Renal cortex interstitium (tissue), 15 donors: Measurements from ENCODE around the gene ULK4. TPM values are rescaled to one million over a fixed set of nuclear protein-coding genes. Genes with fewer than 3 reads are reported as not detected.
A peak's percentile ranks its signal among the peaks of the same experiment; 100 is the strongest.
"Not testable (repeated sequence)": the region's sequence is repeated elsewhere in the genome, so short reads cannot be mapped to it uniquely, and the experiment has no call there.

Experiments used
- DNase-seq, 11 donors: peaks; one replicate each; pipeline ENCODE4 v3.0.0-alpha.2; 2013; ENCODE audit warnings: low read depth in 9 of 11, low spot score in 4 of 11; ENCODE audit errors: extremely low read depth in 1 of 11
- long read RNA-seq, 16 experiments: transcript quantifications; one replicate each; lab custom pipeline, GENCODE V29; 2026
- polyA plus RNA-seq, 3 donors: library from polyadenylated mRNA; unstranded; fragments of 120-200 nt; gene quantifications; one replicate each; pipeline ENCODE4 v1.2.1, GENCODE V29; 2013; ENCODE audit not compliant: insufficient read length in 3 of 3

ULK4 gene
- 1 to 10 TPM; 4.1 to 6.1 (median 5.5) TPM for polyA plus RNA-seq
- long read RNA-seq, donor 1: 0 reads
- long read RNA-seq, donor 2: 0 reads
- long read RNA-seq, donor 3, full-length matches to known transcripts: 1 of 1 reads
- long read RNA-seq, donor 3, partial matches to known transcripts: 0 of 1 reads
- long read RNA-seq, donor 3, other reads (novel, unspliced or antisense): 0 of 1 reads
- long read RNA-seq, donor 4: 0 reads
- long read RNA-seq, donor 5: 0 reads
- long read RNA-seq, donor 6, full-length matches to known transcripts: 2 of 2 reads
- long read RNA-seq, donor 6, partial matches to known transcripts: 0 of 2 reads
- long read RNA-seq, donor 6, other reads (novel, unspliced or antisense): 0 of 2 reads
- long read RNA-seq, donor 7, partial matches to known transcripts: 0 of 2 reads
- long read RNA-seq, donor 7, other reads (novel, unspliced or antisense): 0 of 2 reads
- long read RNA-seq, donor 8, partial matches to known transcripts: 0 of 1 reads
- long read RNA-seq, donor 8, other reads (novel, unspliced or antisense): 0 of 1 reads
- long read RNA-seq, donor 9: 0 reads
- long read RNA-seq, donor 10: 0 reads
- long read RNA-seq, donor 11: 0 reads
- long read RNA-seq, donor 12: 0 reads
- long read RNA-seq, donor 13: 0 reads
- long read RNA-seq, donor 14, partial matches to known transcripts: 0 of 2 reads
- long read RNA-seq, donor 14, other reads (novel, unspliced or antisense): 0 of 2 reads
- long read RNA-seq, donor 15: 0 reads
- long read RNA-seq, donor 16: 0 reads

GRCh38 chr3:41961751-41962679, at the start of gene ULK4:
Gene ULK4 (minus strand): TSS chr3:41962103. CDS start chr3:41954759, 7,344 bp downstream.
- DNase-seq: peak; percentile 97 to 99 (median 99)

DNA sequence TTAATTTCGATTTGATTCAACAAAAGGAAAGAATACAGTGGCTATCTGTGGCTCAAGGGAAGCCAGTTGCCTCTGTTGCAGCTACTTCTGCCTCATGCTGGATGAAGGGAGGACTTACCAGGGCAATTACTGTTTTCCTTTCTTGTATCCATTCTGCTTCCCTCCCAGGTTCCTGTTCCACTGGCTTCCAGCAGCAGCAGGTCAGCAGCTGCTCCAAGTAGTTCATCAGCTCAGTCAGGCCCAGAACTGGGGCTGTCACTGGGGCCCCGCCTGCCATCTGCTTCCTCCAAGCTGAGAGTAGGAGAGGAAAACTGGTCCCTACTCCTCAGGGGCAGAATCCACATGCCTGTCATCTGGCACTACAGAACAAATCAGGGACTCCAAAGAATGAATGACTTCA, 48.6 kb upstream of the ULK4 start:
- no peak for DNase-seq

- no peak for DNase-seq
Observed at GRCh38 chr3:42009456-42009855, 47.6 kb upstream of the ULK4 start.

DNA sequence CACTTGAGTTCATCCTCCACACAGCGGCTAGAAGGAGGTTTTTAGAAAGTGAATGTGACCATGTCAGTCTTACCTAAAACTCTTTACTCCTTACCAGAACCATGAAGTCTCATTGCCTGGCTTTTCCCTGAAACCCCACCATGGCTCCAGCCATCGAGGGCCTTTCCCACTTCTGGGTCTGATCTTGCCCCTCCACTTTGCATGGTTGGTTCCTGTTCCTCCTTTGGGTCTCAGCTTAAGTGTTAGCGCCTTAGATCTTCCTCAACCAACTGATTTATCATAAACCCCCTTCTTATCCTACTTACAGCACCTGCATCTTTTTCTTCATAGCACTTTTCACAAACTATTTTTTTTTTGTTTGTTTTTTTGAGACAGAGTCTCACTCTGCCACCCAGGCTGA, 45.9 kb upstream of the ULK4 start:
- DNase-seq: no peak

DNA sequence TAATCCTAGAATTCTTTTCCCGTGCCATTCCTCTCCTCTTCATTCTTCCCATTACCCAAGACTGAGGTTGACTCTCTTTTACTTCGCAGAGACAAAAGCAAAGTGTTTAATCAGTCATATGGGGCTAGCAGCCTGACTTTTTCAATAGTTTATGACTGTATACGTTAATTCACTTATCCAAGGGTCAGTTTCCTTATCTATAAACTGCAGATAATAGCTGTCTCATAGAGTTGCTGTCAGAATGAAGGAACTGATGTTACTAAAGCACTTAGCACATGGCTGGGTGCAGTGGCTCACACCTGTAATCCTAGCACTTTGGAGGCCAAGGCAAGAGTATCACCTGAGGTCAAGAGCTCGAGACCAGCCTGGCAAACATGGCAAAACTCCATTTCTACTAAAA, 43.5 kb upstream of the ULK4 start:
- DNase-seq: no peak

DNA sequence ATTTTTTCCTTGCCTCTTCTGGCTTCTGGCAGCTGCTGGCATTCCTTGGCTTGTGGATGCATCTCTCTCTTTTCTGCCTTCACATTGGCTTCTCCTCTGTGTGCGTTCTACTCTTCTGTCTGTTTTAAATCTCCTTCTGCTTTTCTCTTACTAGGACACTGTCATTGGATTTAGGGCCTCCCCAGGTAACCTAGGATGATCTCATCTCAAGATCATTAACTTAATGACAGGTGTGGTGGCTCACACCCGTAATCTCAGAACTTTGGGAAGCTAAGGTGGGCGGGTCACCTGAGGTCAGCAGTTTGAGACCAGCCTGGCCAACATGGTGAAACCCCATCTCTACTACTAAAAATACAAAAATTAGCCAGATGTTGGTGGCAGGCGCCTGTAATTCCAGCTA, 40.9 kb upstream of the ULK4 start:
- DNase-seq: no peak

DNA sequence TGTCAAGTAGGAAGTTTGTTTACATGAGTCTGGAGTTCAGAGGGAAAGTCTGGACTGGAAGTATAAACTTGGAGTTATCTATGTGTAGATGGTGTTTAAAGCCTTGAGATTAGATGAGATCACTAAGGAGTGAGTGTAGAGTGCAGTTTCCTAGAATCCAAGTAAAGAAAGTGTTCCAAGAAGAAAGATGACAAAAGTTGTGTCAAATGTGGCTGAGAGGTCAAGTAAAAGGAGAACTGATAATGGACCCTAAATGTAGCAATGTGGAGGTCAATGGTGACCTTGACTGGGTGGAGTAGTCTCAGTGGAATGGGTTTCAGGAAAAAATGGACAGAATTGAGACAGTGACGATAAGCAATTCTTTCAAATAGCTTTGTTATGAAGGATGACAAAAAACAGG, 39.9 kb upstream of the ULK4 start:
- no peak for DNase-seq

DNA sequence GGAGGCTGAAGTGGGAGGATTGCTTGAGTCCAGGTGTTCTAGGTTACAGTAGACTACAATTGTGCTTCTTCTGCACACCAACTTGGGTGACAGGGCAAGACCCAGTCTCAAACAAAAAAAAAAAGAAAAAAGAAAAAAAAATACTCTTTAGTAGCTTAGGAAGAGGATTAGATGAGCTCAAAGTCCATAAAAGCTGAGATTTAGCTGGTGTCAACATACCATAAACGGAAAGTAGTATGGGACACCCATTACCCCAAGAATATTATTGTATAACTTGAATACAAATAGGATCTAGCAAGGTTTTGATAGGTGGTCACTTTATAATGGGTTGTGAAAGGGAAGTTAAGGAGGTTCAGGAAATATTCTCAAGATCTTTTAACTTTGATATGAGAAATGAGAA, 38.0 kb upstream of the ULK4 start:
- no peak for DNase-seq

DNA sequence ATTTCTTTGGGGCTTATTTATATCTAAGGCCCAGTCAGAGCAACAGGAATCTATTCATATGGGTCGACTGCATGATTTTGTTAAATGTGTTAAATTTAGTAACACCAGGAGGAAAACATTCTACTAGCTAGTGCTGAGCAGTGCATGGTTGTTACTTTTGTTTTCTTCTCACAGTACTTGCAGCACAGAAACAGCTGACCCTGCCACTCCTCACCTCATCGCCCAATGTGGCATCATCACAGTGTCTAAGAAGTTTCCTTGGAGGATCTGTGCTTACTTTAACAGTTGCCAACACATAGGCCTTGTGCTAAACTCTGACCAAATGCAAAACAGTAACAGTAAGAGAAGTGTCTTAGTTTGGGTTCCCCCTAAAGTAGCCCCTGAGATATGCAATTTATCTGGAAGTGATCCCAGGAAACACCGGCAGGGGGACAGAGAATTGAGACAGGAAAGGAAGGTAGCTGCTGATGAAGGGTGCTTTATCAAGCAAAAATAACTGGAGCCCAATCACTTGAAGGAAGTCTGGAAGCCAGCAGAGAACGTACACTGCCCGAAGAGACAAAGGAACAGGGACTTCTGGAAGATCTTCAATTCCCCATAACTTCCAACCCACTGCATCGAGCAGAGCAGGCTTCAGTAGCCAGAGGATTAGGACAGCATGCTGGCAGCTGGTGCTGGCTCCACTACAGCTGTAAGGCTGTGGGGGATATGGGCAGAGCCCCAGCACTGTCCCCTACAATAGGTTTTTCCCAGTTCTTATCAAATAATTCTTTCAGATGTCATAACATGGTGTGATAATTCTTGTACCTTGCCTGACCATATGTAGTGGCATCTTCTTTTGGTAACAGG, 36.0 kb upstream of the ULK4 start:
- DNase-seq: peak in 4 of 11 donors; percentile 10 to 36 (median 17)

- DNase-seq: no peak
Observed at GRCh38 chr3:41991437-41991836, 29.5 kb upstream of the ULK4 start.

DNA sequence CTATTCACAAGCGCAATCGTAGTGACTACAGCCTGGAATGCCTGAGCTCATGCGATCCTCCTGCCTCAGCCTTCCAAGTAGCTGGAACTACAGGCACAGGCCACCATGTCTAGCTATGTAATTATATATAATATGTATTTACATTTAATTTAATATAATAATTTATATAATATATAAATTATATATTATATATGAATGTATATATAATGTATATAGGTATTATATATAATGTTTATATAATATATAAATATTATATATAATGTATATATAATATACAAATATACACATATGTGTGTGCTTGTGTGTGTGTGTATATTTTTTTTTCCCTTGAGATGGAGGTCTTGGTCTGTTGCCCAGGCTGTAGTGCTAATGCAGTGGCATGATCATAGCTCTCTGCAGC, 27.6 kb upstream of the ULK4 start:
- DNase-seq: no peak

DNA sequence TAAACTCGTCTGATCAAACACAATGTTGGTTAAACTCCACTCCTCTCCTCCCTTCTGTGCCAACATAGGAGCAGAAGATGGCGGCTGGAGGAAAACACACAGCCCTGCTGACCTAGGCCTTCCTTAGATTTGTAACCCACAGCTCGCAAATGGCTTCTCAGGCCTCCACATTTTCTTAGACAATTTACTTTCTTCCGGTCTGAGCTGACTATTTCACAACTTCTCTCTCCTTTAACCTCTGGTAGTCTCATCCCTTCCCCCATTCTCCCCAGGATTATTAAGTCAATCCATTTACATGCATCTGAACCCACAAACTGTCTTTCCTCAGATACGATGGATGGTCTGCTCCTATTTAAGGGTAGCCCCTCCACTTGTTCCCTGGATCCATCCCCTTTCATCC, 25.7 kb upstream of the ULK4 start:
- no peak for DNase-seq

- no peak for DNase-seq
Observed at GRCh38 chr3:41986561-41986960, 24.7 kb upstream of the ULK4 start.

GRCh38 chr3:41985018-41985417, 23.1 kb upstream of the ULK4 start:
- DNase-seq: no peak

- not testable (repeated sequence) for DNase-seq
Observed at GRCh38 chr3:41983091-41983490, 21.2 kb upstream of the ULK4 start.

DNA sequence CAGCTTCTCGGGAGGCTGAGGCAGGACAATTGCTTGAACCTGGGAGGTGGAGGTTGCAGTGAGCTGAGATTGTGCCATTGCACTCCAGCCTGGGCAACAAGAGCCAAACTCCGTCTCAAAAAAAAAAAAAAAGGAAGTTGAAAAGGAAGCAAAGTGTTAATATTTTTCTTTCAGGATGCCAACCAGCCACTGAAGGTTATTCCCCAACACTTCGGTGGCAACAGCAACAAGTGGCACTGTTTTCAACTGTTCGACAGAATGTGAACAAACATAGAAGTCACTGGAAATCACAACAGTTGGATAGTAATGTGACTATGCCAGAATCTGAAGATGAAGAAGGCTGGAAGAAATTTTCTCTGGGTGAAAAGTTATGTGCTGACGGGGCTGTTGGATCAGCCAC, 15.5 kb upstream of the ULK4 start:
- not testable (repeated sequence) for DNase-seq

DNA sequence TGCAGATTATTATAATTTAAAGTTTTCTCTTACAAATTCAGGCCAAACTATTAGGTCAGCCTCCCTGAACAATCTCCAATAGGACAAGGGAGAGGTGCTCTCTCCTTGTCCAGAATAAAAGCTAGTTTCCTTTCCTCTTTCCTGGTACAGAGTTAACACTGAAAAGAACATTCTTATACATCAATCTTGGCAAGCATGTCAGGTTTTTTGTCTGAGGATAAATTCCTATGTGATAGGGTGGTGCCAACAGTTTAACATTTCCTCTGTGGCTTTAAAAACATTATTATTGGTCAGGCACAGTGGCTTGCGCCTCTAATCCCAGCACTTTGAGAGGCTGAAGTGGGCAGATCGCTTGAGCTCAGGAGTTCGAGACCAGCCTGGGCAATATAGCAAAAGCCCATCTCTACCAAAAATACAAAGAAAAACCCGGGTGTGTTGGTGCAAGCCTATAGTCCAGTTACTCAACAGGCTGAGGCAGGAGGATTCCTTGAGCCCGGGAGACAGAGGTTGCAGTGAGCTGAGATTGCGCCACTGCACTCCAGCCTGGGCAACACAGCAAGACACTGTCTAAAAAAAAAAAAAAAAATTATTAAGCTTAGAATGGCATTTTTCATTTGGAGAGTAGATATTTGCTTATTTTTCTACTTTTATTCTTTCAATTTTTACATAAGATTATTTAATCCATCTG, 13.7 kb upstream of the ULK4 start:
- no peak for DNase-seq

DNA sequence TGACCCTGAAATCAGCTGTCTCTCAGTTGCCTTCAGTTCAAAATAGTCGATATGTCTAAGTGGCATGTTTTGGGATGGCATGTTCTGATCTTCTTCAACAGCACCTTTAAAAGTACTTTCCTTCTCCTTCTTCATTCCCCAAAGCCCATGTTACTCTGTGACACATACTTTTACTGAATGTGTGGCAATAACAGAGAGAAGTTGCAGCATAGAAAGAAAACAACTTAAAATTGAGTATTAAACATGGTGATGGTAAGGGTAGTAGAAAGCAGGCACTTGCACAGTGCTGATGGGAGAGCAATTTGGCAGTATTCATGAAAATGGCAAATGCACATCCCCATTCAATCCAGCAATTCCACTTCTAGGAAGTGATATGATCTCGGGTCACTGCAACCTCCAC, 12.3 kb upstream of the ULK4 start:
- no peak for DNase-seq
